ENCODE data around the gene RNF214.
"Not testable (repeated sequence)": the region's sequence is repeated elsewhere in the genome, so short reads cannot be mapped to it uniquely, and the experiment has no call there.

GRCh38 chr11:117327255-117327566, 94.7 kb downstream of the RNF214 start:
- TF ChIP-seq CTCF (CRISPR knock-in tag; IDR thresholded peaks at IDR 0.05); AGO1 (IDR thresholded peaks at IDR 0.05; ENCODE audit: low read depth, low read length, poor library complexity, severe bottlenecking); ZNF512 (CRISPR knock-in tag; IDR thresholded peaks at IDR 0.05); PHF21A (CRISPR knock-in tag; IDR thresholded peaks at IDR 0.05); MXD4 (CRISPR knock-in tag; IDR thresholded peaks at IDR 0.05); POLR2AphosphoS5 (IDR thresholded peaks at IDR 0.05; ENCODE audit: low read depth, low read length); EED (CRISPR knock-in tag; IDR thresholded peaks at IDR 0.05); SP1 (IDR thresholded peaks at IDR 0.05); SP1 (CRISPR knock-in tag; IDR thresholded peaks at IDR 0.05); DRAP1 (CRISPR knock-in tag; IDR thresholded peaks at IDR 0.05); ETV5 (CRISPR knock-in tag; IDR thresholded peaks at IDR 0.05; ENCODE audit: borderline replicate concordance); ELF1 (CRISPR knock-in tag; IDR thresholded peaks at IDR 0.05); TCF7L2 (IDR thresholded peaks at IDR 0.05; ENCODE audit: low read depth, low read length); ZNF143 (CRISPR knock-in tag; IDR thresholded peaks at IDR 0.05); SPEN (CRISPR knock-in tag; IDR thresholded peaks at IDR 0.05; ENCODE audit: low read depth): not testable (repeated sequence)

All from HepG2 (cell line).